Ovary (tissue), 10 donors: ENCODE measurements around the gene SLTM. TPM values are rescaled to one million over a fixed set of nuclear protein-coding genes. Genes with fewer than 3 reads are reported as not detected.

Experiments
- DNase-seq, 5 donors: peaks; one replicate each; pipeline ENCODE4 v3.0.0-alpha.2; 2019 to 2020
- H3K27ac ChIP-seq, 2 donors: fragments of 200-600 bp; one replicate each; pipeline versions ENCODE4 v1.5.1 to v1.8.0; 2019 to 2022
- H3K27me3 ChIP-seq: fragments of 200-600 bp; one replicate; pipeline ENCODE4 v1.8.0; 2022
- H3K36me3 ChIP-seq: fragments of 200-600 bp; sonication (generic); one replicate; pipeline ENCODE4 v1.5.1; 2019
- H3K4me1 ChIP-seq: one replicate; pipeline ENCODE4 v1.8.1; 2013; ENCODE audit warnings: mild to moderate bottlenecking, moderate library complexity; ENCODE audit not compliant: insufficient read depth
- H3K4me3 ChIP-seq: fragments of 200-600 bp; sonication (generic); one replicate; pipeline ENCODE4 v1.5.1; 2017
- H3K9me3 ChIP-seq, 2 donors: fragments of 200-600 bp in 1 of 2; sonication (generic) in 1 of 2; one replicate each; pipeline versions ENCODE4 v1.5.1 to v1.8.1; 2013 to 2019; ENCODE audit warnings: mild to moderate bottlenecking in 1 of 2, moderate library complexity in 1 of 2
- CTCF ChIP-seq, 3 donors: fragments of 450-650 bp in 2 of 3; fragments of 200-600 bp in 1 of 3; IDR thresholded peaks; one replicate each; pipeline versions ENCODE4 v1.5.1 to v1.8.0; 2016 to 2022; ENCODE audit warnings: antibody characterized with exemption in 3 of 3, mild to moderate bottlenecking in 1 of 3
- EP300 ChIP-seq: sonication (generic); formaldehyde crosslinking; IDR thresholded peaks from one replicate; pipeline ENCODE4 v1.6.1; 2017; ENCODE audit warnings: antibody characterized with exemption
- POLR2A ChIP-seq: fragments of 450-650 bp; IDR thresholded peaks from one replicate; pipeline ENCODE4 v1.6.1; 2017; ENCODE audit warnings: antibody characterized with exemption, mild to moderate bottlenecking, moderate library complexity
- WGBS, 3 donors: extraction: QIAGEN DNeasy Blood & Tissue Kit in 1 of 3; methylation state at CpG; one replicate each; pipeline versions ENCODE4 v1.1.5 to v1.1.7; 2013 to 2017; 5-methylcytosine and 5-hydroxymethylcytosine counted together
- intact Hi-C, 4 donors: fragments of 100-400 bp; cut with DNase I; formaldehyde crosslinking; loops; one replicate each; pipeline versions ENCODE4 v1.11.0 to v1.15.1; 2022 to 2023
- long read RNA-seq, 3 donors: library from polyadenylated mRNA in 2 of 3; unstranded in 2 of 3; transcript quantifications; one replicate each; pipeline ENCODE4 v2.0.0 and lab custom pipeline, GENCODE V29; 2021 to 2026
- polyA plus RNA-seq, 2 donors: library from polyadenylated mRNA; stranded (reverse); fragments of 200-250 nt in 1 of 2; fragments of 350-450 nt in 1 of 2; fragmentation: Illumina TruSeq in 1 of 2; extraction: RNeasy Lipid Tissue Mini Kit (QIAGEN cat#74804) in 1 of 2; gene quantifications; one replicate each; pipeline ENCODE4 v1.2.3, GENCODE V29; 2013 to 2014
- total RNA-seq, 7 donors: library from RNA; depleted of rRNA in 2 of 7; stranded (reverse); fragments of >200 nt in 2 of 7; fragmentation: NEBNext Ultra II Directional in 3 of 7; extraction: Animal tissue kit (Norgen Biotek cat#: 25700) in 3 of 7; gene quantifications; one replicate each; pipeline versions ENCODE4 v1.1.0 to v1.2.4, GENCODE V29; 2016 to 2023
- donor health status: DM: no; HTN: no; CAD: no; lungs with moderate emphysema.
- donor health status: DM: no; HTN: no; CAD: no.
- donor health status: Bipolar disorder and iron deficiency.
- donor health status: DM: yes; HTN: yes; CAD: no.
- donor health status: DM: no; HTN: no; CAD: no.
- donor health status: DM: yes; HTN: yes; CAD: no.

The SLTM gene
- total RNA-seq (10 to 100 TPM; 59.3 to 76.1 (median 68.0) TPM), polyA plus RNA-seq (10 to 100 TPM; 48.6 to 54.0 TPM)
- long read RNA-seq, donor 1, transcript SLTM-201 (11 exons, 1,373 nt) = major isoform, 12 of 115 reads
- long read RNA-seq, donor 1, partial matches to known transcripts = 78 of 115 reads
- long read RNA-seq, donor 1, other reads (novel, unspliced or antisense) = 22 of 115 reads
- long read RNA-seq, donor 2, full-length matches to known transcripts = 4 of 10 reads
- long read RNA-seq, donor 2, partial matches to known transcripts = 6 of 10 reads
- long read RNA-seq, donor 2, other reads (novel, unspliced or antisense) = 0 of 10 reads
- long read RNA-seq, donor 3, full-length matches to known transcripts = 30 of 94 reads
- long read RNA-seq, donor 3, partial matches to known transcripts = 12 of 94 reads
- long read RNA-seq, donor 3, other reads (novel, unspliced or antisense) = 52 of 94 reads

GRCh38 chr15:58933281-58934113, at the start of gene SLTM:
SLTM (minus strand) TSS chr15:58933679; CDS start chr15:58933565, 114 bp downstream.
- Histone ChIP-seq H3K4me1 (no peaks in the 10 kb centered on the region), H3K36me3 (no peaks in the 10 kb centered on the region), H3K4me3 (peak within 1 kb of the TSS; percentile 85), H3K9me3 (no peaks in the 10 kb centered on the region), H3K27me3 (no peaks in the 10 kb centered on the region), H3K27ac (peak within 1 kb of the TSS; percentile 95 to 97)
- intact Hi-C loops = no loop called here
- 0% methylated on average over 68 to 101 of the region's 101 CpGs for WGBS, 3 donors
- TF ChIP-seq EP300 (peak; percentile 7), POLR2A (peak; percentile 89), CTCF (IDR thresholded peaks at IDR 0.05) (peak in 2 of 3 donors; percentile 9 to 40)
- peak; percentile 91 to 94 (median 92) for DNase-seq

GRCh38 chr15:58983261-58983660, 49.8 kb upstream of the SLTM start:
- DNase-seq = no peak
- Histone ChIP-seq H3K36me3 (no peaks in the 10 kb centered on the region), H3K27me3 (no peaks in the 10 kb centered on the region), H3K4me1 (no peaks in the 10 kb centered on the region), H3K4me3 (no peak overlapping the region), H3K27ac (no peak overlapping the region), H3K9me3 (no peaks in the 10 kb centered on the region)
- intact Hi-C loops = no loop called here
- WGBS, 3 donors = 65 to 75% (median 74%) methylated on average over 2 of the region's 2 CpGs
- TF ChIP-seq POLR2A (no peak), EP300 (no peak), CTCF (IDR thresholded peaks at IDR 0.05) (no peak)

- Histone ChIP-seq H3K4me3 (no peak overlapping the region), H3K9me3 (no peaks in the 10 kb centered on the region), H3K27ac (no peak overlapping the region), H3K4me1 (no peaks in the 10 kb centered on the region), H3K36me3 (no peaks in the 10 kb centered on the region), H3K27me3 (no peaks in the 10 kb centered on the region)
- intact Hi-C loops = no loop called here
- DNase-seq = no peak
- no peak for TF ChIP-seq POLR2A
- TF ChIP-seq CTCF (IDR thresholded peaks at IDR 0.05) = no peak
- no peak for TF ChIP-seq EP300
- WGBS, 3 donors = 72 to 87% (median 84%) methylated on average over 6 of the region's 6 CpGs
Measured at GRCh38 chr15:58981808-58982475, 48.5 kb upstream of the SLTM start.

GRCh38 chr15:58980351-58980939, 47.0 kb upstream of the SLTM start:
- Histone ChIP-seq H3K9me3 (no peaks in the 10 kb centered on the region), H3K27ac (no peak overlapping the region), H3K4me1 (no peaks in the 10 kb centered on the region), H3K27me3 (no peaks in the 10 kb centered on the region), H3K4me3 (no peak overlapping the region), H3K36me3 (no peaks in the 10 kb centered on the region)
- DNase-seq = no peak
- intact Hi-C loops = no loop called here
- TF ChIP-seq CTCF (IDR thresholded peaks at IDR 0.05) = peak in 1 of 3 donors; percentile 28
- no peak for TF ChIP-seq POLR2A
- 3 to 5% (median 3%) methylated on average over 5 of the region's 5 CpGs for WGBS, 3 donors
